ENCODE measurements around the gene MINK1.

- TF ChIP-seq CTCF (IDR thresholded peaks at IDR 0.05), result no peak
- TF ChIP-seq POLR2AphosphoS5 (IDR thresholded peaks at IDR 0.05), result no peak
- no peak for TF ChIP-seq POLR2A (IDR thresholded peaks at IDR 0.05)
- TF ChIP-seq EP300 (IDR thresholded peaks at IDR 0.05), result no peak
These were observed 59.5 kb downstream of the MINK1 start for GRCh38 chr17:4892499-4893221.
